AG04450 (cell line): ENCODE data around the gene CIP2A. TPM values are rescaled to one million over a fixed set of nuclear protein-coding genes. Genes with fewer than 3 reads are reported as not detected.

Source experiments
- CTCF ChIA-PET: fragments of 300-600, 350-600 bp; formaldehyde crosslinking; extraction: SDS; loops from one replicate; lab custom pipeline; 2022; ENCODE audit warnings: antibody characterized with exemption, inconsistent platforms; lab: Charles Lee
- POLR2A ChIA-PET: fragments of 350-600 bp; formaldehyde crosslinking; extraction: SDS; loops from one replicate; lab custom pipeline; 2021; ENCODE audit warnings: antibody characterized with exemption, inconsistent platforms; lab: Yijun Ruan, JAX
- DNase-seq: peaks from one replicate; pipeline ENCODE4 v3.0.0-alpha.2; 2011; ENCODE audit warnings: low read depth, low spot score
- H3K27ac ChIP-seq: one replicate; pipeline ENCODE4 v1.5.1; 2012; ENCODE audit warnings: low read depth, low read length, control low read depth
- H3K27me3 ChIP-seq: one replicate; pipeline ENCODE4 v1.6.0; 2012; ENCODE audit warnings: low read length; ENCODE audit not compliant: control insufficient read depth, insufficient read depth
- H3K4me3 ChIP-seq: 2 replicates; pipeline ENCODE4 v1.5.1; 2011; ENCODE audit warnings: mild to moderate bottlenecking, low read depth, low read length, control low read depth
- H3K9me3 ChIP-seq: 2 replicates; pipeline ENCODE4 v1.5.1; 2012; ENCODE audit warnings: low read length; ENCODE audit not compliant: control insufficient read depth, insufficient read depth
- polyA plus RNA-seq: library from polyadenylated mRNA; depleted of rRNA; stranded (reverse); fragments of >200 nt; gene quantifications from 2 replicates; pipeline ENCODE4 v1.2.3, GENCODE V29; 2011
- TF ChIP-seq, protein P1 (sequence below): IDR thresholded peaks from 2 replicates; pipeline ENCODE4 v1.5.1; 2011; ENCODE audit warnings: low read depth, low read length, control low read depth, inconsistent platforms

The CIP2A gene
- polyA plus RNA-seq, 1 experiment: 6.2 TPM

DNA sequence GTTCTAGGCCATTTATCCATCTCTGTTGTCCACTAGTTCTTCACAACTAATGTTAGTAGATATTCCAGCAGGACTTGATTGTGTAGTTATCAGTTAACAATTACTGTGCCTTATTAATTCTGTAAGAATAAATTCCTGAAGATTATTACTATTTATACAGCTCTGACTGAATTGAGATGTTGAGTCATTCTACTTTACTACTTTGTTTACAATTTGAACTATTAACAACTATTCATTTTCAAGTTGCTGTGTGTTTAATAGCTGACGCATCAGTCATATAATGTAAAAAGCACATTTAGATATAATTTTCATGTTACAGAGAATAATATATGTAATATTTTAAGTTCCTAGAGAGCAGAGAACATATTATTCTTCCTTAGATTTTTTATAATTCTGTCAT is 21.4 kb upstream of the CIP2A start:
- TF ChIP-seq, protein P1, sequence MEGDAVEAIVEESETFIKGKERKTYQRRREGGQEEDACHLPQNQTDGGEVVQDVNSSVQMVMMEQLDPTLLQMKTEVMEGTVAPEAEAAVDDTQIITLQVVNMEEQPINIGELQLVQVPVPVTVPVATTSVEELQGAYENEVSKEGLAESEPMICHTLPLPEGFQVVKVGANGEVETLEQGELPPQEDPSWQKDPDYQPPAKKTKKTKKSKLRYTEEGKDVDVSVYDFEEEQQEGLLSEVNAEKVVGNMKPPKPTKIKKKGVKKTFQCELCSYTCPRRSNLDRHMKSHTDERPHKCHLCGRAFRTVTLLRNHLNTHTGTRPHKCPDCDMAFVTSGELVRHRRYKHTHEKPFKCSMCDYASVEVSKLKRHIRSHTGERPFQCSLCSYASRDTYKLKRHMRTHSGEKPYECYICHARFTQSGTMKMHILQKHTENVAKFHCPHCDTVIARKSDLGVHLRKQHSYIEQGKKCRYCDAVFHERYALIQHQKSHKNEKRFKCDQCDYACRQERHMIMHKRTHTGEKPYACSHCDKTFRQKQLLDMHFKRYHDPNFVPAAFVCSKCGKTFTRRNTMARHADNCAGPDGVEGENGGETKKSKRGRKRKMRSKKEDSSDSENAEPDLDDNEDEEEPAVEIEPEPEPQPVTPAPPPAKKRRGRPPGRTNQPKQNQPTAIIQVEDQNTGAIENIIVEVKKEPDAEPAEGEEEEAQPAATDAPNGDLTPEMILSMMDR: no peak
- ChIA-PET POLR2A (no interaction called here), CTCF (interaction anchor here (0.8 kb wide), 1 partner anchor 12 kb away, joined by 3 read pairs; no protein-coding TSS in a partner anchor)
- Histone ChIP-seq H3K4me3 (no peak overlapping the region), H3K9me3 (no peaks in the 10 kb centered on the region), H3K27me3 (no peaks in the 10 kb centered on the region), H3K27ac (no peak overlapping the region)
- no peak for DNase-seq

DNA sequence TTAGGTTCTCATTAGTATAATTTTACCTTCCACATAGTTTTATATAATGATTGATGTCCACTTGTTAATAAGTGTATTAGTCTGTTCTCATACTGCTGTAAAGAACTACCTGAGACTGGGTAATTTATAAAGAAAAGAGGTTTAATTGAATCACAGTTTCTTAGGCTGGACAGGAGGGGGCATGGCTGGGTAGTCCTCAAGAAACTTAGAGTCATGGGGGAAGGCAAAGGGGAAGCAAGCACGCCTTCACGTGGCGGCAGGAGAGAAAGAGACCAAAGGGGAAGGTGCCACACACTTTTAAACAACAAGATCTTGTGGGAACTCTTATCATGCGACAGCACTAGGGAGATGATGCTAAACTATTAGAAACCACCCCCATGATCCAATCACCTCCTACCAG is 19.5 kb upstream of the CIP2A start:
- no peaks in the 10 kb centered on the region for H3K27me3 ChIP-seq
- H3K9me3 ChIP-seq: no peaks in the 10 kb centered on the region
- no peak overlapping the region for H3K4me3 ChIP-seq
- POLR2A ChIA-PET: no interaction called here
- H3K27ac ChIP-seq: no peak overlapping the region
- TF ChIP-seq, protein P1: no peak
- CTCF ChIA-PET: no interaction called here
- DNase-seq: no peak

DNA sequence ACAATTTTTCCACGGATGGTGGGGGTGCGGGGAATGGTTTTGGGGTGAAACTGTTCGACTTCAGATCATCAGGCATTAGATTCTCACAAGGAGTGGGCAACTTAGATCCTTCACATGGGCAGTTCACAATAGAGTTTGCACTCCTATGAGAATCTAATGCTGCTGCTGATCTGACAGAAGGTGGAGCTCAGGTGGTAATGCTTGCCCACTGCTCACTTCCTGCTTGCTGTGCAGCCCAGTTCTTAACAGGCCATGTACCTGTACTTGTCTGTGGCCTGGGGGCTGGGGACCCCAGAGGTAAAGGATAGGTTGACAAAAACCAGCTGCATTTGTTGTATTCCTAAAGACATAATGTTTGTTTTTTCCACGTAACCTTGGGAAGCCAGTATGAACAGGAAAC is 16.3 kb upstream of the CIP2A start:
- TF ChIP-seq, protein P1: no peak
- ChIA-PET CTCF (no interaction called here), POLR2A (no interaction called here)
- no peak for DNase-seq
- no peak overlapping the region for H3K4me3 ChIP-seq
- no peak overlapping the region for H3K27ac ChIP-seq
- H3K27me3 ChIP-seq: no peaks in the 10 kb centered on the region
- H3K9me3 ChIP-seq: no peaks in the 10 kb centered on the region

DNA sequence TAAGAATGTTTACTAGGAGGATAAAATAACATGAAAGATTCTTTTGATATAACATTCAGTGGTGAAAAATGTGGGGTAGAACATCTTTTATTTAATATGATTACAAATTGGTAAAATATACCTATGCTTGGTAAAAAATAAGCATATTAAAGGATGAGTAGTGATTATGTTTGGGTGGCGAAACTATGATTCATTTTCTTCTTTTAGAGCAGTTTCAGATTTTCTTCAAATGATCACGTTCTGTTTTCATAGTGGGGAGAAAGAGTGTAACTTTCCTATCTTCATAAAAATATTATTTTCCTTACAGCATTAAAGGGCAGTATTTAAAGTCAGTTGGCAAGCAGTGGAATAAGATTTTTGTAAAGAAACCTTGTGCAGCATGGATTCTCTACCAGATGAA is 15.8 kb upstream of the CIP2A start:
- Histone ChIP-seq H3K27me3 (no peaks in the 10 kb centered on the region), H3K4me3 (no peak overlapping the region), H3K9me3 (no peaks in the 10 kb centered on the region), H3K27ac (no peak overlapping the region)
- CTCF ChIA-PET: no interaction called here
- DNase-seq: no peak
- POLR2A ChIA-PET: no interaction called here
- TF ChIP-seq, protein P1: no peak

DNA sequence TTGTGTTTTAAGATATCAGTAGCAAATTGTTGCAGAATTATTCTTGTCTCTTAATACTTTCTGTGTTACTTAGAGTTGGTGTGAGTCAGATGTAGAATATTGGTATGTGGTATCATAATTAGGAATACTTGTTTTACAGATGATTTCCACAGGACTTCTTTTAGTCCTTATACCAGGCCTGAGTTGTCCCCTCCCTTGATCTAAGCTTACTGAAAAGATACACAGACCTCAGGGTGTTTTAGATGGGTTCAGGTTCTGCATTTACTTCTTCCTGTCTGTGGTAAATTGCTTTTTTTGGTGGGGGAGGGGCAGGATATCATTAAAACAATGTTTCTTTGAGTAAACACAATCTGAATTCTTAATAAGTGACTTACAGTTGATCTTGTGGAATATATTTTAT is 14.5 kb upstream of the CIP2A start:
- ChIA-PET CTCF (no interaction called here), POLR2A (interaction anchor here (1.2 kb wide), 1 partner anchor 14 kb away, joined by 7 read pairs; the partner anchor contains the start of genes CIP2A and DZIP3)
- DNase-seq: no peak
- H3K9me3 ChIP-seq: no peaks in the 10 kb centered on the region
- no peaks in the 10 kb centered on the region for H3K27me3 ChIP-seq
- no peak overlapping the region for H3K27ac ChIP-seq
- TF ChIP-seq, protein P1: no peak
- H3K4me3 ChIP-seq: no peak overlapping the region
